Measurements from ENCODE around the gene PCDHGA1. TPM values are rescaled to one million over a fixed set of nuclear protein-coding genes. Genes with fewer than 3 reads are reported as not detected.
"Not testable (repeated sequence)": the region's sequence is repeated elsewhere in the genome, so short reads cannot be mapped to it uniquely, and the experiment has no call there.

PCDHGA1 gene
- total RNA-seq, 4 donors from 2014 or later: 1.7 TPM; not detected in 3

GRCh38 chr5:141430332-141431113 lies 100.2 kb downstream of the PCDHGA1 start, which contains the start of gene PCDHGA12:
TSS of gene PCDHGA12 (plus strand) at chr5:141430507. CDS start at chr5:141430760, 253 bp downstream.
- H3K27me3 ChIP-seq: no peaks in the 10 kb centered on the region
- H3K9me3 ChIP-seq: peaks cover 0 to 84% (median 9%) of the 10 kb centered on the region in 4 donors
- DNase-seq: peak in 1 of 3 donors; percentile 40
- no peaks in the 10 kb centered on the region for H3K36me3 ChIP-seq
- H3K4me1 ChIP-seq: no peaks in the 10 kb centered on the region
- H3K27ac ChIP-seq: no peak within 1 kb of the TSS
- TF ChIP-seq POLR2A (IDR thresholded peaks at IDR 0.05) (no peak), CTCF (IDR thresholded peaks at IDR 0.05) (peak in 5 of 6 experiments; percentile 9 to 23 (median 11))
- H3K4me3 ChIP-seq: peak within 1 kb of the TSS in 3 of 4 donors; percentile 16 to 23 (median 21)

DNA sequence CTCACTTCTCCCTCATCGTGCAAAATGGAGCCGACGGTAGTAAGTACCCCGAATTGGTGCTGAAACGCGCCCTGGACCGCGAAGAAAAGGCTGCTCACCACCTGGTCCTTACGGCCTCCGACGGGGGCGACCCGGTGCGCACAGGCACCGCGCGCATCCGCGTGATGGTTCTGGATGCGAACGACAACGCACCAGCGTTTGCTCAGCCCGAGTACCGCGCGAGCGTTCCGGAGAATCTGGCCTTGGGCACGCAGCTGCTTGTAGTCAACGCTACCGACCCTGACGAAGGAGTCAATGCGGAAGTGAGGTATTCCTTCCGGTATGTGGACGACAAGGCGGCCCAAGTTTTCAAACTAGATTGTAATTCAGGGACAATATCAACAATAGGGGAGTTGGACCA lies 101.0 kb downstream of the PCDHGA1 start:
- H3K27me3 ChIP-seq: no peaks in the 10 kb centered on the region
- TF ChIP-seq CTCF (IDR thresholded peaks at IDR 0.05) (no peak), POLR2A (IDR thresholded peaks at IDR 0.05) (no peak)
- H3K27ac ChIP-seq: no peak overlapping the region
- H3K9me3 ChIP-seq: peaks cover 0 to 79% (median 9%) of the 10 kb centered on the region in 4 donors
- H3K4me3 ChIP-seq: peak overlapping the region in 2 of 4 donors; percentile 21 to 23
- no peaks in the 10 kb centered on the region for H3K36me3 ChIP-seq
- DNase-seq: no peak
- no peaks in the 10 kb centered on the region for H3K4me1 ChIP-seq

- H3K27me3 ChIP-seq, H3K4me3 ChIP-seq, H3K36me3 ChIP-seq, H3K4me1 ChIP-seq, DNase-seq, H3K27ac ChIP-seq: not testable (repeated sequence)
- peaks cover 0 to 68% (median 9%) of the 10 kb centered on the region in 4 donors for H3K9me3 ChIP-seq
These were observed 102.0 kb downstream of the PCDHGA1 start for GRCh38 chr5:141432308-141432707.

DNA sequence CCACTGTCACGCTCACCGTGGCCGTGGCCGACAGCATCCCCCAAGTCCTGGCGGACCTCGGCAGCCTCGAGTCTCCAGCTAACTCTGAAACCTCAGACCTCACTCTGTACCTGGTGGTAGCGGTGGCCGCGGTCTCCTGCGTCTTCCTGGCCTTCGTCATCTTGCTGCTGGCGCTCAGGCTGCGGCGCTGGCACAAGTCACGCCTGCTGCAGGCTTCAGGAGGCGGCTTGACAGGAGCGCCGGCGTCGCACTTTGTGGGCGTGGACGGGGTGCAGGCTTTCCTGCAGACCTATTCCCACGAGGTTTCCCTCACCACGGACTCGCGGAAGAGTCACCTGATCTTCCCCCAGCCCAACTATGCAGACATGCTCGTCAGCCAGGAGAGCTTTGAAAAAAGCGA lies 102.4 kb downstream of the PCDHGA1 start:
- H3K27me3 ChIP-seq, H3K4me3 ChIP-seq, H3K4me1 ChIP-seq, H3K27ac ChIP-seq, DNase-seq, H3K36me3 ChIP-seq: not testable (repeated sequence)
- H3K9me3 ChIP-seq: peaks cover 0 to 64% (median 7%) of the 10 kb centered on the region in 4 donors

DNA sequence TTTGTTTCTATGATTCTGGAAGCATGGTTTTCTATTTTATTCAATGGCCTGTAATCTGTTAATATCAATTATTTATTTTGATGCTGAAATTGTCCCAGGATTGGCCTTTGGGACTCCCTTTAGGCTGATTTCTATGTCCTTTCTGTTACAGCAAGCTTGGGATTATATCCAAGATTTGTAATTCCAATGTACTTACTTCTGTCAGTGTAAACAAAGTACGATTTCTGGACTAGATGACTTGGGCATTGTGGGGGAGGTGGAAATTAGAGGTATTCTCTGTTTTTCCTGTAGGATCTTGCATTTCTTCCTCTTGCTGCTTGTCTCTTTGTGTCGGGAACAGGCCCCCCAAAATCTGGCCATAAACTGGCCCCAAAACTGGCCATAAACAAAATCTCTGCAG lies 103.7 kb downstream of the PCDHGA1 start:
- no peak for TF ChIP-seq CTCF (IDR thresholded peaks at IDR 0.05)
- no peak for TF ChIP-seq POLR2A (IDR thresholded peaks at IDR 0.05)
- Histone ChIP-seq H3K4me1 (no peaks in the 10 kb centered on the region), H3K9me3 (peaks cover 0 to 54% (median 3%) of the 10 kb centered on the region in 4 donors), H3K36me3 (no peaks in the 10 kb centered on the region), H3K27me3 (no peaks in the 10 kb centered on the region), H3K27ac (no peak overlapping the region), H3K4me3 (no peak overlapping the region)
- DNase-seq: no peak

DNA sequence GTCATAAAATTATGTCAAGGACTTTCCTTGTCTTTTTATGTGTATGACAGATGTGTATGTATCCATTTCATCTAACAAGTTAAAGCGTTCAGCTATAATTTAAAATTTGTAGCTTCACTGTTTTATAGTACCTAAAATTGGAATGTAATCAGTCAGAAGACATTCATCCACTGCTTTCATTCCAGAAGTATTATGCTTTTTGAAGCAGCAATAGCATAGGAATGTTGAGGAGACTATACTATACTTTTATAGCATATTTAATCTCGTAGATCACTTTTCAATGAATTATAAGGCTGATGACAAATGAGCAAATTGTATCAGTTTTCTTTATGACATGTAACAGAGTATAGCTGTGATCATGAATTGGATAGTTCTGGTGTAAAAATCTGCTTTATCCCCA lies 106.9 kb downstream of the PCDHGA1 start:
- DNase-seq: no peak
- H3K27ac ChIP-seq: no peak overlapping the region
- peaks cover 0 to 44% (median under 1%) of the 10 kb centered on the region in 4 donors for H3K9me3 ChIP-seq
- no peak overlapping the region for H3K4me3 ChIP-seq
- no peaks in the 10 kb centered on the region for H3K36me3 ChIP-seq
- TF ChIP-seq CTCF (IDR thresholded peaks at IDR 0.05) (no peak), POLR2A (IDR thresholded peaks at IDR 0.05) (no peak)
- no peaks in the 10 kb centered on the region for H3K4me1 ChIP-seq
- no peaks in the 10 kb centered on the region for H3K27me3 ChIP-seq
